OCI-LY7 (cell line): ENCODE data around the gene ENOX2. TPM values are rescaled to one million over a fixed set of nuclear protein-coding genes. Genes with fewer than 3 reads are reported as not detected.

Source experiments
- BruUV-seq: library from RNA; stranded (reverse); fragments of 400-500 nt; replicated peaks from 2 replicates; lab custom pipeline; 2021; lab: Mats Ljungman, UMichigan
- CTCF ChIA-PET: fragments of 300-600 bp; sonication (Branson Sonifier 250); formaldehyde crosslinking; loops from one replicate; lab custom pipeline; 2022; ENCODE audit warnings: antibody characterized with exemption; ENCODE audit not compliant: unreplicated experiment; lab: Charles Lee
- POLR2A ChIA-PET: fragments of 300-600 bp; sonication (Branson Sonifier 250); formaldehyde crosslinking; loops from one replicate; lab custom pipeline; 2022; ENCODE audit warnings: antibody characterized with exemption; lab: Charles Lee
- DNase-seq: peaks from one replicate; pipeline ENCODE4 v3.0.0-alpha.2; 2015; ENCODE audit warnings: low spot score
- H2AFZ ChIP-seq: fragments of 200-600 bp; sonication (generic), shearing (Covaris generic); 2 replicates; pipeline ENCODE4 v1.6.1; 2014; ENCODE audit warnings: mild to moderate bottlenecking, antibody characterized with exemption, low read length, moderate library complexity
- H3K27ac ChIP-seq: fragments of 200-600 bp; sonication (generic); 2 replicates; pipeline ENCODE4 v1.5.1; 2014; ENCODE audit warnings: mixed run types, low read depth, mild to moderate bottlenecking, moderate library complexity, low read length, inconsistent platforms; ENCODE audit not compliant: poor library complexity, severe bottlenecking
- H3K36me3 ChIP-seq: fragments of 200-600 bp; sonication (generic); 2 replicates; pipeline ENCODE4 v1.6.1; 2014; ENCODE audit warnings: mild to moderate bottlenecking, antibody characterized with exemption, low read length, moderate library complexity, mixed read lengths; ENCODE audit not compliant: insufficient read depth
- H3K4me1 ChIP-seq: fragments of 200-600 bp; sonication (generic); 2 replicates; pipeline ENCODE4 v1.5.1; 2014; ENCODE audit warnings: mild to moderate bottlenecking, low read length; ENCODE audit not compliant: insufficient read depth, poor library complexity, severe bottlenecking
- H3K4me2 ChIP-seq: fragments of 200-600 bp; sonication (generic); 2 replicates; pipeline ENCODE4 v1.6.1; 2014; ENCODE audit warnings: mild to moderate bottlenecking, low read length
- H3K4me3 ChIP-seq: fragments of 200-600 bp; sonication (generic); 2 replicates; pipeline ENCODE4 v1.5.1; 2014; ENCODE audit warnings: mild to moderate bottlenecking, low read depth, low read length; ENCODE audit not compliant: poor library complexity, severe bottlenecking
- H3K79me2 ChIP-seq: fragments of 200-600 bp; sonication (generic); 2 replicates; pipeline ENCODE4 v1.6.1; 2016; ENCODE audit warnings: low read depth, mild to moderate bottlenecking, low read length, moderate library complexity, mixed read lengths; ENCODE audit not compliant: insufficient read depth
- H3K9me2 ChIP-seq: fragments of 200-600 bp; sonication (generic); 2 replicates; pipeline ENCODE4 v1.6.1; 2016; ENCODE audit warnings: mild to moderate bottlenecking, low read length, mixed read lengths; ENCODE audit not compliant: insufficient read depth
- H3K9me3 ChIP-seq: fragments of 200-600 bp; sonication (generic); 2 replicates; pipeline ENCODE4 v1.6.1; 2014; ENCODE audit warnings: mild to moderate bottlenecking, mixed run types, low read length, mixed read lengths
- H4K20me1 ChIP-seq: fragments of 200-600 bp; sonication (generic); 2 replicates; pipeline ENCODE4 v1.6.1; 2014; ENCODE audit warnings: mild to moderate bottlenecking, antibody characterized with exemption, low read length, moderate library complexity, mixed read lengths; ENCODE audit not compliant: insufficient read depth
- CTCF ChIP-seq: fragments of 200-600 bp; sonication (generic); conservative IDR thresholded peaks from 2 replicates; pipeline ENCODE4 v1.5.1; 2014; ENCODE audit warnings: mild to moderate bottlenecking, antibody characterized with exemption, low read length, moderate library complexity, mixed read lengths
- EZH2phosphoT487 ChIP-seq: fragments of 200-600 bp; sonication (generic); IDR thresholded peaks from 2 replicates; pipeline ENCODE4 v1.6.1; 2018; ENCODE audit warnings: low read depth, borderline replicate concordance, mild to moderate bottlenecking, mixed run types, antibody characterized with exemption, low read length, moderate library complexity, mixed read lengths
- intact Hi-C: fragments of 100-400 bp; cut with micrococcal nuclease; formaldehyde crosslinking; loops from one replicate; pipeline ENCODE4 v1.10.0; 2022; ENCODE audit not compliant: unreplicated experiment
- total RNA-seq, 2 experiments: library from RNA; depleted of rRNA in 1 of 2; stranded (reverse); fragments of >200 nt in 1 of 2; shearing (Covaris generic) in 1 of 2; gene quantifications; 2 replicates each; pipeline ENCODE4 v1.2.3, GENCODE V29; 2014 to 2022

The ENOX2 gene
- total RNA-seq, 2 experiments from 2014 or later = 5.0 to 11.9 TPM

DNA sequence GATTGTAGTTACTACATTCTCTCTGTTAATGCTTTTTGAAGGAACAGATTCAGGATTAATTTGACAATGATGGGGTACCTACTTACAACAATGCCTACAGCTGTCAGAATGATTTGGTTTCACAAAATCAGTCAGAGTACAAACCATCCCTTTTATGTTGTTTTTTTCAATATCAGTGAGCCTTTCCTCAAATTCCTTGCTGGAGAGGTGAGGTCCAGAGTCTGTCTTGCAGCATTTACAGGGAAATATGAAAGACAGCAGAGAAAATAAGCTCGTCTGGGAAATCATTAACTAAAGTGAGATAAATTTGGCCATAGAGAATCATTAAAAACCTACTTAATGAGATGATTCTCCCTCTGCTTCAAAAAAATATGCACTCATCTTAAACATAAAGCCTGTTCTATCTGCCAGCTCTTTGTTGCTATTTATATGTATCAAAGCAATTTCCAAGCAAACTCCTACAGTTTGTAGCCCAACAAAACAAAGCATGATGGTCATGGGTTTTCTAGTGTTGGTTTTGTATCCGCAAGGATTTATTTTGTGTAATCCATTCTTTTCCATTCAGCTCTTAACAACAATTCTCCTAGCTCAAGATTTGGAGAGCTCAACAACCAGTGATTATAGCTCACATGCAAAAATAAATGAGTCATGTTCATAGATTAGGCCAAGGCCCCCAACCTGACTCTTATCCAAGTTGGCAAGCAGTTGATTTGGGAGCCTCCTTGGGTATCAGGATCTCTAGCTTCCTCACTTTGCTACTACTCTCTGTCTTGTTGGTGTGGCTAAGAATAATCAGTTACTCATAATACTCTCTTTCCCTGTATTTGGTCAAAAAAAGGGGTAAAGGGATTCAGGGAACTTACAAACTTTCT, 222.6 kb downstream of the ENOX2 start:
- no peaks in the 10 kb centered on the region for H3K4me1 ChIP-seq
- H3K27ac ChIP-seq = no peak overlapping the region
- H2AFZ ChIP-seq = no peak overlapping the region
- no peak overlapping the region for H3K4me2 ChIP-seq
- ChIA-PET POLR2A (interaction anchor here (0.6 kb wide), 1 partner anchor 414 kb away, joined by 3 read pairs; no protein-coding TSS in a partner anchor), CTCF (no interaction called here)
- no peaks in the 10 kb centered on the region for H3K9me2 ChIP-seq
- TF ChIP-seq CTCF (no peak), EZH2phosphoT487 (no peak)
- BruUV-seq = no TSS peak
- no peaks in the 10 kb centered on the region for H3K36me3 ChIP-seq
- no peak for DNase-seq
- H3K4me3 ChIP-seq = no peak overlapping the region
- no peaks in the 10 kb centered on the region for H3K79me2 ChIP-seq
- no peaks in the 10 kb centered on the region for H3K9me3 ChIP-seq
- intact Hi-C loops = no loop called here
- no peaks in the 10 kb centered on the region for H4K20me1 ChIP-seq

DNA sequence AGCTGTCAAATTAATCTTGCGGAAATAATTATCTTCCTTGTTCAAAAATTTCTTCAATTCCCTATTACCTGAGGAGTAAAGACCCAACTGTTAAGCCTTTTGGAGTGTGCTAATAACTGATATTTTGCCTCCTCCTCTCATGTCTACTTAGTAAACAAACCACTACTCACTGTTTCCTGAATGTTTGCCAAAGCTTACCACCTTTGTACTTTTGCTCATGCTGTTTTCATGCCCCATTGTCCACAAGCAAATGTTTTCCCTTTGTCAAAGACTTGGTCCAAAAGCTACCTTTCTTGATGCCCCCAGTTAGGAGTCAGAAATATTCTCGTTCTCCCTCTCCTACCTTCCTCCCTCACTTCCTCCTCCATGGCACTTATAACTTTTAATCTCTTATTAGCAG, 226.1 kb downstream of the ENOX2 start:
- intact Hi-C loops = no loop called here
- no peak overlapping the region for H2AFZ ChIP-seq
- BruUV-seq = no TSS peak

More for the DNA sequence above, 226.1 kb downstream of the ENOX2 start:
- H3K4me2 ChIP-seq = no peak overlapping the region
- H3K36me3 ChIP-seq = no peaks in the 10 kb centered on the region
- H4K20me1 ChIP-seq = no peaks in the 10 kb centered on the region
- no peak for DNase-seq
- H3K4me3 ChIP-seq = no peak overlapping the region
- POLR2A ChIA-PET = no interaction called here
- H3K9me3 ChIP-seq = no peaks in the 10 kb centered on the region
- no peaks in the 10 kb centered on the region for H3K4me1 ChIP-seq
- no peaks in the 10 kb centered on the region for H3K79me2 ChIP-seq
- CTCF ChIA-PET = no interaction called here
- TF ChIP-seq EZH2phosphoT487 (no peak), CTCF (no peak)
- H3K27ac ChIP-seq = no peak overlapping the region
- H3K9me2 ChIP-seq = no peaks in the 10 kb centered on the region
